Measurements from ENCODE around the gene GMDS.

- TF ChIP-seq POLR2AphosphoS5 (IDR thresholded peaks at IDR 0.05; ENCODE audit: low read depth, low read length) (no peak), TAF1 (IDR thresholded peaks at IDR 0.05; ENCODE audit: borderline replicate concordance, low read depth, low read length) (no peak)
These were observed 63.2 kb downstream of the GMDS start for GRCh38 chr6:2182251-2182650.

Data from GM12892 (cell line).